ENCODE measurements around the gene WDFY4.

The WDFY4 gene

GRCh38 chr10:48797830-48798229 is 113.2 kb downstream of the WDFY4 start:
- no peak for DNase-seq

- no peak for DNase-seq
These were observed 114.0 kb downstream of the WDFY4 start for GRCh38 chr10:48798481-48799254.

GRCh38 chr10:48799341-48800006 is 114.8 kb downstream of the WDFY4 start:
- no peak for DNase-seq

- DNase-seq = peak; percentile 11
These were observed 115.5 kb downstream of the WDFY4 start for GRCh38 chr10:48800007-48800675.

GRCh38 chr10:48801001-48801421 is 116.3 kb downstream of the WDFY4 start:
- DNase-seq = no peak

- no peak for DNase-seq
These were observed 118.0 kb downstream of the WDFY4 start for GRCh38 chr10:48802611-48803071.

- DNase-seq = no peak
These were observed 119.3 kb downstream of the WDFY4 start for GRCh38 chr10:48803801-48804584.

- DNase-seq = no peak
These were observed 120.1 kb downstream of the WDFY4 start for GRCh38 chr10:48804740-48805182.

GRCh38 chr10:48805411-48805810 is 120.7 kb downstream of the WDFY4 start:
- no peak for DNase-seq

- no peak for DNase-seq
These were observed 121.2 kb downstream of the WDFY4 start for GRCh38 chr10:48805848-48806247.

- DNase-seq = no peak
These were observed 121.7 kb downstream of the WDFY4 start for GRCh38 chr10:48806342-48806741.

- no peak for DNase-seq
These were observed 123.3 kb downstream of the WDFY4 start for GRCh38 chr10:48807791-48808470.

GRCh38 chr10:48809261-48809660 is 124.6 kb downstream of the WDFY4 start:
- DNase-seq = no peak

- DNase-seq = no peak
These were observed 126.8 kb downstream of the WDFY4 start for GRCh38 chr10:48811461-48811860.

- DNase-seq = no peak
These were observed 127.2 kb downstream of the WDFY4 start for GRCh38 chr10:48811917-48812316.

- DNase-seq = no peak
These were observed 128.6 kb downstream of the WDFY4 start for GRCh38 chr10:48813291-48813690.

- no peak for DNase-seq
These were observed 129.2 kb downstream of the WDFY4 start for GRCh38 chr10:48813825-48814224.

- DNase-seq = no peak
These were observed 130.3 kb downstream of the WDFY4 start for GRCh38 chr10:48814933-48815332.

GRCh38 chr10:48817141-48817540 is 132.5 kb downstream of the WDFY4 start:
- DNase-seq = no peak

- DNase-seq = no peak
These were observed 133.4 kb downstream of the WDFY4 start for GRCh38 chr10:48818081-48818480.

- DNase-seq = no peak
These were observed 134.3 kb downstream of the WDFY4 start for GRCh38 chr10:48818861-48819520.

- DNase-seq = no peak
These were observed 135.1 kb downstream of the WDFY4 start for GRCh38 chr10:48819783-48820182.

Data from CD4-positive, alpha-beta T cell treated with Interleukin-17A for 1 hour (primary cell).